ENCODE data around the gene STX1B.
"Not testable (repeated sequence)": the region's sequence is repeated elsewhere in the genome, so short reads cannot be mapped to it uniquely, and the experiment has no call there.

STX1B gene

GRCh38 chr16:31011815-31012214 is 1.4 kb upstream of the STX1B start:
- DNase-seq, result not testable (repeated sequence)

GRCh38 chr16:31009894-31010584 is 399 bp downstream of the STX1B start:
- DNase-seq, result no peak

- DNase-seq, result no peak
These were observed 1.3 kb downstream of the STX1B start for GRCh38 chr16:31009120-31009519.

GRCh38 chr16:31008551-31008950 is 1.9 kb downstream of the STX1B start:
- no peak for DNase-seq

- no peak for DNase-seq
These were observed 2.3 kb downstream of the STX1B start for GRCh38 chr16:31008149-31008548.

- no peak for DNase-seq
These were observed 2.8 kb downstream of the STX1B start for GRCh38 chr16:31007684-31008083.

GRCh38 chr16:31006589-31006988 is 3.8 kb downstream of the STX1B start:
- no peak for DNase-seq

- no peak for DNase-seq
These were observed 4.4 kb downstream of the STX1B start for GRCh38 chr16:31006086-31006385.

- DNase-seq, result no peak
These were observed 4.9 kb downstream of the STX1B start for GRCh38 chr16:31005350-31006085.

GRCh38 chr16:31004658-31005057 is 5.8 kb downstream of the STX1B start:
- DNase-seq, result no peak

- DNase-seq, result no peak
These were observed 6.7 kb downstream of the STX1B start for GRCh38 chr16:31003744-31004143.

- DNase-seq, result no peak
These were observed 7.5 kb downstream of the STX1B start for GRCh38 chr16:31002862-31003341.

GRCh38 chr16:31002250-31002700 is 8.2 kb downstream of the STX1B start:
- no peak for DNase-seq

- no peak for DNase-seq
These were observed 8.8 kb downstream of the STX1B start for GRCh38 chr16:31001507-31002249.

GRCh38 chr16:31000671-31001382 is 9.6 kb downstream of the STX1B start:
- DNase-seq, result no peak

GRCh38 chr16:30998852-30999761 is 11.3 kb downstream of the STX1B start:
- no peak for DNase-seq

- no peak for DNase-seq
These were observed 12.4 kb downstream of the STX1B start for GRCh38 chr16:30997725-30998711.

GRCh38 chr16:30996985-30997724 is 13.3 kb downstream of the STX1B start:
- no peak for DNase-seq

GRCh38 chr16:30996324-30996984 is 14.0 kb downstream of the STX1B start:
- DNase-seq, result no peak

Data from NCI-H187 treated with DMSO at 0.1 percent for 48 hours (cell line).